KMS-11 (cell line): ENCODE measurements around the gene PTH2.

ENCODE experiments used
- H2AFZ ChIP-seq: fragments of 200-600 bp; sonication (generic); 2 replicates; pipeline ENCODE4 v1.6.1; 2016; ENCODE audit warnings: antibody characterized with exemption, mixed run types, low read depth
- H3K27ac ChIP-seq: fragments of 200-600 bp; sonication (generic); 2 replicates; pipeline ENCODE4 v1.6.1; 2016; ENCODE audit warnings: mild to moderate bottlenecking, mixed run types
- H3K27me3 ChIP-seq: fragments of 200-600 bp; sonication (generic); 2 replicates; pipeline ENCODE4 v1.6.1; 2017; ENCODE audit warnings: mild to moderate bottlenecking, low read depth, mixed run types, moderate library complexity; ENCODE audit not compliant: insufficient read depth
- H3K36me3 ChIP-seq: fragments of 200-600 bp; sonication (generic); 2 replicates; pipeline ENCODE4 v1.6.1; 2017; ENCODE audit warnings: mild to moderate bottlenecking, mixed run types; ENCODE audit not compliant: insufficient read depth
- H3K4me1 ChIP-seq: fragments of 200-600 bp; sonication (generic); 2 replicates; pipeline ENCODE4 v1.6.1; 2016; ENCODE audit warnings: mild to moderate bottlenecking, low read depth, mixed run types; ENCODE audit not compliant: poor library complexity, severe bottlenecking
- H3K4me2 ChIP-seq: fragments of 200-600 bp; sonication (generic); 2 replicates; pipeline ENCODE4 v1.7.0; 2016; ENCODE audit warnings: mild to moderate bottlenecking, mixed run types
- H3K4me3 ChIP-seq: fragments of 200-600 bp; sonication (generic); IDR thresholded peaks from 2 replicates; pipeline ENCODE4 v1.6.1; 2017; ENCODE audit warnings: low read depth, low read length, mixed read lengths; ENCODE audit not compliant: insufficient read depth
- H3K79me2 ChIP-seq: fragments of 200-600 bp; sonication (generic); 2 replicates; pipeline ENCODE4 v1.6.1; 2016; ENCODE audit warnings: low read depth, mixed run types; ENCODE audit not compliant: insufficient read depth
- H3K9ac ChIP-seq: fragments of 200-600 bp; sonication (generic); 2 replicates; pipeline ENCODE4 v1.6.1; 2016; ENCODE audit warnings: mild to moderate bottlenecking, mixed run types
- H4K20me1 ChIP-seq: fragments of 200-600 bp; sonication (generic); 2 replicates; pipeline ENCODE4 v1.6.1; 2016; ENCODE audit warnings: mild to moderate bottlenecking, mixed run types; ENCODE audit not compliant: insufficient read depth
- TF ChIP-seq, protein P1 (sequence below): fragments of 200-600 bp; sonication (generic); conservative IDR thresholded peaks from 2 replicates; pipeline ENCODE4 v1.6.1; 2017; ENCODE audit warnings: low read depth, mild to moderate bottlenecking, antibody characterized with exemption, low read length, moderate library complexity, mixed read lengths

PTH2 gene

DNA sequence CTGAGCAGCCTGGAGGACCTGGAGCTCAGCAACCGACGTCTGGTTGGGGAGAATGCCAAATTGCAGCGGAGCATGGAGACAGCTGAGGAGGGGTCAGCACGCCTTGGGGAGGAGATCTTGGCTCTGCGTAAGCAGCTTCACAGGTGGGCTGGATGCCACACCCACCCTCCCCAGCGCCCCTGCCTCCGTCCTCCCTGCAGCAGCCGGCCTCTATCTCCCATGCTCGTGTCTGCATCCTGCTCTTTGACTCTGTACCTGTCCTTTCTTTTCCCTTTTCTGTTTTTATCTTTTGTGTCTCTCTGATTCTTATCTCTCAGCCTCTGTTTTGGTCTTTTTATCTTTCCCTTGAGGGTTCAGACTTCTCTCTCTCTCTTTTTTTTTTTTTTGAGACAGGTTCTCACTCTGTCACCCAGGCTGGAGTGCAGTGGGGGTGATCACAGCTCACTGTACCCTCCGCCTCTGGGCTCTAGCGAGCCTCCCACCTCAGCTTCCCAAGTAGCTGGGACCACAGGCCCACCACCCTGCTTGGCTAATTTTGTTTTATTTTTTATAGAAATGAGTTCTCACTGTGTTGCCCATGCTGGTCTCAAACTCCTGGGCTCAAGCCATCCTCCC, 25.1 kb downstream of the PTH2 start:
- Histone ChIP-seq H3K4me3 (no peak overlapping the region), H3K27ac (no peak overlapping the region), H3K27me3 (peaks cover 60% of the 10 kb centered on the region), H3K79me2 (no peaks in the 10 kb centered on the region), H3K4me2 (no peak overlapping the region), H3K4me1 (peaks cover 5% of the 10 kb centered on the region), H3K9ac (no peak overlapping the region), H3K36me3 (no peaks in the 10 kb centered on the region), H4K20me1 (no peaks in the 10 kb centered on the region), H2AFZ (no peak overlapping the region)
- TF ChIP-seq, protein P1, sequence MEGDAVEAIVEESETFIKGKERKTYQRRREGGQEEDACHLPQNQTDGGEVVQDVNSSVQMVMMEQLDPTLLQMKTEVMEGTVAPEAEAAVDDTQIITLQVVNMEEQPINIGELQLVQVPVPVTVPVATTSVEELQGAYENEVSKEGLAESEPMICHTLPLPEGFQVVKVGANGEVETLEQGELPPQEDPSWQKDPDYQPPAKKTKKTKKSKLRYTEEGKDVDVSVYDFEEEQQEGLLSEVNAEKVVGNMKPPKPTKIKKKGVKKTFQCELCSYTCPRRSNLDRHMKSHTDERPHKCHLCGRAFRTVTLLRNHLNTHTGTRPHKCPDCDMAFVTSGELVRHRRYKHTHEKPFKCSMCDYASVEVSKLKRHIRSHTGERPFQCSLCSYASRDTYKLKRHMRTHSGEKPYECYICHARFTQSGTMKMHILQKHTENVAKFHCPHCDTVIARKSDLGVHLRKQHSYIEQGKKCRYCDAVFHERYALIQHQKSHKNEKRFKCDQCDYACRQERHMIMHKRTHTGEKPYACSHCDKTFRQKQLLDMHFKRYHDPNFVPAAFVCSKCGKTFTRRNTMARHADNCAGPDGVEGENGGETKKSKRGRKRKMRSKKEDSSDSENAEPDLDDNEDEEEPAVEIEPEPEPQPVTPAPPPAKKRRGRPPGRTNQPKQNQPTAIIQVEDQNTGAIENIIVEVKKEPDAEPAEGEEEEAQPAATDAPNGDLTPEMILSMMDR, result no peak

DNA sequence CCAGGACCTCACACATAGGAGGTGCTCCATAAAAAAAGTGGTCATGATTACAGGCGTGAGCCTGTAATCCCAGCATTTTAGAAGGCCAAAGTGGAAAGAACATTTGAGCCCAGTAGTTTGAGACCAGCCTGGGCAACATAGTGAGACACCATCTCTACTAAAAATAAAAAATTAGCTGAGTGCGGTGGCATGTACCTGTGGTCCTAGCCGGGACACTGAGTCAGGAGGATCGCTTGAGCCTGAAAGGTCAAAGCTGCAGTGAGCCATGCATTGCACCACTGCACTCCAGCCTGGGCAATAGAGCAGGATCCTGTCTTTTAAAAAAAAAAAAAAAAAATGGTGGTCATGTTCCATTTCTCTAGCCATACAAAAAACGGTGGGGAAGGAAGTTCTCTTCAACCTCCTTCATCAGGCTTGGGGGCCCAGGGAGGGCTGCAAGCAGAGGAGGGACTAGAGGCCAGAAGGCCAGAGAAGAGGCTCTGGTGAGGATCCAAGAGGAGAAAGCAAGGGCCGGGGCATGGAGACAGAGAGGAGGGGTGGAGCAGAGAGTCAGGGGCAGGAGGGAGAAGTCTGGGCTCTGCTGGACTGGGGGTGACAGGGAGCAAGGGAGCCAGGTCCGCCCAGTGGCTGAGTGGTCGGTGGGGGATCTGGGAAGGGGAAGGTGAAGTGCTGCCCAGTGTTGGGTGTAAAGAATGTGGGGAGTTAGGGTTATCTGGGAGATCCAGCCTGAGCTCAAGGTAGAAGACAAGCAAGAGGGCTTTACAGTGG, 26.3 kb downstream of the PTH2 start:
- Histone ChIP-seq H3K36me3 (no peaks in the 10 kb centered on the region), H3K27me3 (peaks cover 68% of the 10 kb centered on the region), H3K79me2 (no peaks in the 10 kb centered on the region), H3K9ac (no peak overlapping the region), H3K4me3 (no peak overlapping the region), H3K4me1 (peaks cover 5% of the 10 kb centered on the region), H3K4me2 (no peak overlapping the region), H2AFZ (no peak overlapping the region), H4K20me1 (no peaks in the 10 kb centered on the region), H3K27ac (no peak overlapping the region)
- TF ChIP-seq, protein P1, result no peak

DNA sequence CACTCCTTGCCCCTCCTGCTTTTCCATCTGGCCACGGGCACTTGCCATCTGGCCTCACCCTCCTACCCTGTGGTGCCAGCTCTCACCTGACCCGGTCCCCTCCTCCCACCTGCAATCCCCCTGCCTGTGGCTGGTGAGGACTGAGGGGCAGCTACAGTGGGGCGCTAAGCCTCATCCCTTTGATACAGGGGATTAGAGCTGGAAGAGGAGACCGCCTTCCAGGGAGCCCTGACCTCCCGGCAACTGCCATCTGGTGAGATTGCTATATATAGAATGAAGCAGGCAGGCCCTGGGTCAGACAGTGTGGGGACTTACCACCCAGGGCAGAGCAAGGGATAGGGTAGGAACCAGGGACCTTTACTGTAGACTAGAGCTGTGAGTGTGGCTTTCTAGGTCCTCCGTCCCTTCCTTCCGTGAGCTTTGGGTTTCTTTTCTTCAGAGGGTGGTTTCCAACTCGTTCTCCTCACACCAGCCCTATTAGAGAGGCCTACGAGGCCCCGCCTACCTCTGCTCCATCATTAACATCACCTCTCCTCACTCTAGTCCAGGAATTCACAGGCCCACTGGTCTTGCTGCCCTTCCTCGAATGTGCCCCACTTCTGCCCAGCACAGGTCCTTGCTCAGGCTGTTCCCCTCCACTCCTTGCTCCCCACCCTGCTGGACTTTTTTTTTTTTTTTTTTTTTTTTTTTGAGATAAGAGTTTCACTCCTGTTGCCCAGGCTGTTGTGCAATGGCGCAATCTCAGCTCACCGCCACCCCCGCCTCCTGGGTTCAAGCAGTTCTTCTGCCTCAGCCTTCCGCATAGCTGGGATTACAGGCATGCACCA, 27.4 kb downstream of the PTH2 start:
- no peak overlapping the region for H3K9ac ChIP-seq
- TF ChIP-seq, protein P1, result no peak

DNA sequence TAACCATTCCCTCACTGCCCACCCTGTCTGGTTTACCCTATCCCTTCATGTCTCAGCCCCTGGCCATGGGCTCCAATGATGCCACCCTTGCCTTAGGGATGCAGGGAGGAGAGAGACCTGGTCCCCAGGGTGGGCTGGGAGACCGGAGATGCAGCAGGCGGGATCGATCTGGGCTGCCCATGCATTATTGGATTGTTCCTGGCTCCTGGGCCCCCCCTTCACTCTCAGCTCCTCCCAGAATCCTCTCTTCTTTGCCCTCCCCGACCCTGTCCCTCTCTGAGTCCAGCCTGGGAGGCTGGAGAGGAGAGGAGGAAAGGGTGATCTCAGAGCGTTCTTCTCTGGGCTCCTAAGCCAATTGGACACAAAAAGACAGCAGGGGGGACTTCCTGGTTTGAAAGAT, 29.4 kb downstream of the PTH2 start:
- no peak overlapping the region for H3K9ac ChIP-seq
- H2AFZ ChIP-seq, result no peak overlapping the region
- no peaks in the 10 kb centered on the region for H4K20me1 ChIP-seq
- TF ChIP-seq, protein P1, result no peak
- H3K27ac ChIP-seq, result no peak overlapping the region
- H3K79me2 ChIP-seq, result no peaks in the 10 kb centered on the region
- peaks cover 69% of the 10 kb centered on the region for H3K27me3 ChIP-seq
- no peak overlapping the region for H3K4me3 ChIP-seq
- peaks cover 7% of the 10 kb centered on the region for H3K4me1 ChIP-seq
- no peaks in the 10 kb centered on the region for H3K36me3 ChIP-seq
- no peak overlapping the region for H3K4me2 ChIP-seq

More for the DNA sequence above, 27.4 kb downstream of the PTH2 start:
- H3K27me3 ChIP-seq, result peaks cover 65% of the 10 kb centered on the region
- no peak overlapping the region for H3K4me2 ChIP-seq
- H3K79me2 ChIP-seq, result no peaks in the 10 kb centered on the region
- H3K27ac ChIP-seq, result no peak overlapping the region
- no peaks in the 10 kb centered on the region for H3K36me3 ChIP-seq
- no peaks in the 10 kb centered on the region for H4K20me1 ChIP-seq
- no peak overlapping the region for H3K4me3 ChIP-seq
- H3K4me1 ChIP-seq, result peaks cover 7% of the 10 kb centered on the region
- H2AFZ ChIP-seq, result no peak overlapping the region
